Left renal cortex interstitium (tissue), 4 donors: Measurements from ENCODE around the gene CHRD. TPM values are rescaled to one million over a fixed set of nuclear protein-coding genes. Genes with fewer than 3 reads are reported as not detected.
"Not testable (repeated sequence)": the region's sequence is repeated elsewhere in the genome, so short reads cannot be mapped to it uniquely, and the experiment has no call there.

Experiments
- DNase-seq, 4 donors: peaks; one replicate each; pipeline ENCODE4 v3.0.0-alpha.2; 2013; ENCODE audit warnings: low read depth in 4 of 4, low spot score in 2 of 4, missing footprints in 1 of 4
- polyA plus RNA-seq, 4 donors: library from polyadenylated mRNA; unstranded; fragments of 120-200 nt; gene quantifications; one replicate each; pipeline ENCODE4 v1.2.1, GENCODE V29; 2013; ENCODE audit not compliant: insufficient read length in 4 of 4

CHRD gene
- polyA plus RNA-seq, 4 donors: 12.8 to 17.3 (median 14.1) TPM

DNA sequence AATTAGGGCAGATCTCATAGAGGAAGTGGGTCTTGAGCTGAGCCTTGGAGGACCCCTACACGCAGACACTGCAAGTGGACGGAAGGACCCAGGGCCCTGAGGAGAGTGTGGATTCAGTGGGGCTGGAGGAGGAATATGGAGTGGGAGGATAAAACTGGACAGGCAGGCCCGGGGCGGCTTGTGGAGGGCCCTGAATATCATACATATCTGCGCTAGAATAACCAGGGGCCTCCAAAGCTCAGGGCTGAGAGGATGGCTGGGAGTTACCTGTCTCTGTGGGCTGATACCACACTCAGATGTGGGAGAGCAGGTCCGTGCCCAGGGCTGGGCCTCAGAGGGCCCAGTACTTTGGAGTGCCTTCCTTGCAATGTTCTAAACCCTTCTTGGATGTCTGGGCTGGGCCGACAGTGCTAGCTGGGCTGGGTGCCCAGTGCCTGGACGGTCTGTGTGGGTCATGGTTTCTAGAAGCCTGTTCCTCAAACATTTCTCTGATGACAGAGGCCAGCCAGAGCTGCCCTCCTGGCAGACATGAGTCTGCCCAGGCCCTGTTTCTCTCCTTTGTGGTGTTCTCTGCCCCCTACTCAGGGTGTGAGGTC lies 29.6 kb downstream of the CHRD start:
- DNase-seq: no peak

DNA sequence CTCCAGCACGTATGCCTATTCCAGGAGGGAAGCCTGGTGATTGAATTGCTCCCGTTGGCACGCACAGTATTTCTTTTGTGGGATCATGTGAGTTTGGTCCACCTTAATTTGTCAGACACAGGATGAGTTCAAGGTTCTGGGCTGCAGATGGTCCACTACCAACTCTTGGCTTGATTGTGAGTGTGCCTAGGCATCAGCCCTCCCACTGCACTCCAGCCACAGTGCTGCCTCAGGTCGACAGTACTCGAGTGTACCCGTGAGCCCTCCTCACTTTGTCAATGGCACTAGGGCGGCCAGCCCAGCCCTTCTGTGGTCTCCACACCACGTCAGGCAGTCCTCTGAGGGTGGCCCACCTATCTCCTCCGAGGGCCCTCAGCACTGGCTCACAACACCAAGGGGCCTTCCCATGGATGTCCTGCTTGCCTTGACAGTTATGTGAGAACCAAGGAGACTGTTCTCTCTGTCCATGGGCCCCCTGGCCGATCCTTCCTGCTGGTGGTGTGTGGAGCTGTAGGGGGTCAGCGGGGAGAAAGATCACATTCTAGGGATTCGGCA lies 30.2 kb downstream of the CHRD start:
- DNase-seq: no peak

DNA sequence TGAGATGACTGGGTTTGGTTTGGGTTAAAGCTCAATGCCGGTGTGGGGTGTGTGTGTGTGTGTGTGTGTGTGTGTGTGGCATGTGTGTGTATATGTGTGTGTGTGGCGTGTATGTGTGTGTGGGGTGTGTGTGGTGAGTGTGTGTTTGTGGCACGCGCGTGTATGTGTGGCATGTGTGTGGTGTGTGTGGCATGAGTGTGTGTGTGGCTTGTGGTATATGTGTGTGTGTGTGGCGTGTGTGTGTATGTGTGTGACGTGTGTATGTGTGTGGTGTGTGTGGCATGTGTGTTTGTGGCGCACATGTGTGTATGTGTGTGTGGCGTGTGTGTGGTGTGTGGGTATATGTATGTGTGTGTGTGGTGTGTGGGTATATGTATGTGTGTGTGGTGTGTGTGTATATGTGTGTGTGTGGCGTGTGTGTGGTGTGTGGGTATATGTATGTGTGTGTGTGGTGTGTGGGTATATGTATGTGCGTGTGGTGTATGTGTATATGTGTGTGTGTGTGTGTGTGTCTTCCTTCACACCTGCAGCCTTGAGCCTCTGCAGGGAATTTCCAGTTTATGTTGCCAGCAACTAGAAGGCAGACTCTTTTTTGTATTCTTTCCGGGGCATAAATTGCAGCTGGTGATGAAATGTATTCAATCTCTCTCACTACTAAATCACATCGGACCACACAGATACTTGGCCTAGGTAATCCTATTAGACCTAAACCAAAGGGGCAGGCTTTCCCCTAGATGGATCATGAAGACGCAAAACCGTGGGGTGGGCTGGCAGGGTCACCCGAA lies 34.8 kb downstream of the CHRD start:
- DNase-seq: no peak

DNA sequence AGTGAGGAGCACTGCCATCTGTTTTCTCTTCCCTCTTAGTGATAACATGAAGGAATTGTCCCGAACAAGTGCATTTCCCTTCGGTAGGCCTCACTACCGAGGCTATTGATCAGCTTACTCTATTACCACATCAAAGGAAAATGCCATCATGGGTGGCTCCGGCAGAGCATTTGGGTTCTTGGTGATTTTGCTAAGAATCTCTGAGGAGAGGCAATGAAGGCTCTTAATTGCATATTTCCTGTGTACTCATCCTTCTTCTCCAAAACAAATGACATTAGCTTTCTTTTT lies 35.3 kb downstream of the CHRD start:
- no peak for DNase-seq

DNA sequence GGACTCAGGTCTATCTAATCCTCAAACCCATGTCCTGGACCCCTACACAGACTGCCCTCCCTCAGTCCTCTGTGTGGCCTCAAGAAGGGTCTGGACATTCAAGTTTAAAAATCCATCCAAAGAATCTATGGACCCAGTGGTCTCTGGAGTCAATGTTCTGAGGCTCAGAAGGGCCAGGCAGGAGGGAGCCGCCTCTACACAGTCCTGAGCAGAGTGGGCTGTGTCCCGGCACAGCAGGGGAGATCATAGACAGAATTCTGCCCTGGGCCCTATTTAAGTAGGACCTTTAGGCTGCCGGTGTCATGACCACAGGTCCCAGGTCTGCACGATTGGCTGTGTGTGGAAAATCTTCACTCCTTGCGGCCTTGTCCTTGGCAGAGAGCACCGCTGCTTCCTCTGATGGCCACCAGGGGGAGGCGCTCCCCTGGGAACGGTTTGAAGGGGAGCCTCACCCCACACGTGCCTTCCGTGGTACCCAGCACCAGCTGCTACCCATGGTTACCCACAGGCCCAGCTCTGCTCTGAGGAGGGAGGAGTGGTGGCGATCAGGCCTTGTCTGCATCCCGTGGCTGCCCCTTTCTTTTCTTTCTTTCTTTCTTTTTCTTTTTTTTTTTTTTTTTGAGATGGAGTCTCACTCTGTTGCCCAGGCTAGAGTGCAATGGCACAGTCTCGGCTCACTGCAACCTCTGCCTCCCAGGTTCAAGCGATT lies 37.9 kb downstream of the CHRD start:
- DNase-seq: peak in 2 of 4 donors; percentile 10 to 15

DNA sequence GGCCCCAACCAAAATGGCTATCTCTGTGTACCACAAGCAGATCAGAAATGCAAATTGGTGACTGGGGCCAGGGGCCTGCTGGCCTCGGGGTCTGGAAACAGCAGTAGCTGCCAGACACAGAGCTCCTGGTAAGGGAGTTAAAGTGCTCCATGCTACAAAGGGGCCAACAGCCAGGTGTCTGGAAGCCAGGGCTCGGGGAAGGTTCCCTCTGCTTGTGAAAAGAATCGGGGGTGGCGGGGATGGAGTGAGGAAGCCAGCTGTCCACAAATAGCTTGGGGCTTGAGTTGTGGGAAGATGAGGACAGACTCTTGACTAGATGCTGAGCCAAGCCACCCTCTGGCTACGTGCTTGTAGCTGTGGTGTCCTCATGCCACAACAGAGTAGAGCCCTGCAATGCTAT lies 39.3 kb downstream of the CHRD start:
- DNase-seq: no peak

DNA sequence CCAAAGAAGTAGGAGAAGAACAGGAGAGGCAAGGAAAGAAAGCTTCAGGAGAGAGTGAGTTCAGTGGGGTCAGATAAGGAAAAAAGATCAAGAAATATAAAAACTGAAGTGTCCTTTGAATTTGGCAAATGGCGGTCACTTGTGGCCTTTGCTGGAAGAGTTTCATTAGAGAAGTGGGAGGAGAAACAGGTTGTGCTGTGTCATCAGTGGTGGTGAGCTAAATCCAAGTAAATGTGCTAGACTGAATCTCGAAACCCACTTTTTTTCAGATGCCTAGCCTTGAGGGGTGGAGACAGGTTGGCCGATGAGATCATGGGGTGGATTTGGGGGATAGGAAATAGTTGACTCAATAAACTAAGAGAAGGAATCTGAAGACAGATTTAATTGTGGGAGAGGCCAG lies 43.7 kb downstream of the CHRD start:
- no peak for DNase-seq

DNA sequence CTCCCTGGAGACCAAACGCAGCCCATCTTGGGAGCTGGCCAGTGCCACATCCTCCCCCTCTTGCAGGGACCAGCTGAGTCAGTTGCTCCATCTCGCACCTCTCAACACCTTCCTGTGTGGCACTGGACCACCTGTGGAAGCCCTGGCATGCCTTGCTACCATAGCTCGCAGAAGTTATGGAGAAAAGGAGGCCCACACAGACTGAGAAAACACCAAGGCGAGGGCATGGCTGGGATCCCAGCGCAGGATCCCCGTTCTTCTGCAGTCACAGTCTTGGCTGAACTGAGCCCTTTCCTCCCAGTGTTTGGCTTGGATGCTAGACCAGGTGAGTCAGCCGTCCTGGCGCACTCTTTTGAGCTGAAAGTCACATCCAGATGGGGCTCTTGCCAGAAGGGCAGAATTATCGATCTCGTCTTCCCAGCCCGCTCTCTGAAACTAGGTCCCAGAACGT lies 46.9 kb downstream of the CHRD start:
- no peak for DNase-seq

DNA sequence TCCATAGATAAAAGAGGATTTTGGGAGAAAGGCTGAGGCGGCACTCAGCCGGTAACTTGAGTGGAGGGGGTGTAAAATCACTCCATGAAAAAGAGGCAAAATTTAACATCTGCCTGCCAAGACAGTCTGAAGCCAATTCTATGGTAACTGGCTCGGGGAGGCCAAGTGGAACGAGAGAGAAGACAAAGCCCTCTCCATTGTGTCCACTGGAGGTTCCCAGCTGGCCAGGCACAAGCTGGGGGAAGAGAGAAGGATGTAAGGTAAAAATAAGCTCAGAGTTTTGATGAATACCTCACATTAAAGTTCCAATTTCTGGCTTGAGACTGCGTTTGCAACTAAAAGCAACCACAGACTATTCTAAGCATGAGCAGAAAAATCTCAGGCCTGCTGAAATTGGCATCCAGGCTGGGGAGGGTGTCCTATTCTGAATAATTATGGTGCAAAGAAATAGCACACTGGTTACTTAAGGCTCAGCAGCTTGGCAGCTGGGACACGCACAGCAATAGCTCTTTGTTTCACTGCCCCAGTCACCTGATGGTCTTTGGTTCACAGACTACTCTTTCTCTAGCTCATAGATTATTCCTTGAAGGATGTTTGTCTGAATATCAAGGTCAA lies 48.8 kb downstream of the CHRD start:
- DNase-seq: no peak

DNA sequence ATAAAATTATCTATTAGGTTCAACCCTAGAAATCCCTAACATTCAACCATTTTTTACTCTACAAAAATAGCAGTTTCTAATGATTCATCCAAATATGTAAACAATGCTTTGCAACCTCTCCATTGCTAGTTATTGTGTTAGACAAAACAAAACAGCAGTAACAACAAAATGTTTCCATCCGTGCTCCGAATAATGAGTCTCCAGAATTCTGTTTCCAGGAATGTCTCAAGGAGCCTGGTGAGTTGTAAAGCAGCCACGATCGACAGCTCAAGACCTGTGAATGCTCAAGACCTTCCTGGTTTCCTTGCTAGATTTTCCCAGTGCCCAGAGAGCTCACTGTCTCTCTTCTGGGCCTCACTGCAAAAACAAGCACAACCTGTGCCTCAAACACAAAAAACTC lies 49.9 kb downstream of the CHRD start:
- DNase-seq: no peak

DNA sequence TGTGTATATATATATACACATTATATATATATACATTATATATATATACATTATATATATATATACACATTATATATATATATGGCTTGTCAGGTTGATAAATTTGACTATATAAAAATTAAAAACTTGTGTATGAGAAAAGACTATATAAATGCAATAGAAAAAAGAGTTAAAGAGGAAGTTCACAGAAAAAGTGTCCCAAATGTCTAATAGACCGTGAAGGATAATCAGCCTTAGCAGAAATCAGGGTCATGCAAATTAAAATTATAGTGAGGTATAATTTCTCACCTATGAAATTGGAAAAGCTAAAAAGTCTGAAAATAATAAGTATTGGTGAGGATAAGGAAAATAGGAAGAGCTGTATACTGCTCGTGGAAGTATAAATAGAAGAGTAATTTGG lies 51.1 kb downstream of the CHRD start:
- no peak for DNase-seq

DNA sequence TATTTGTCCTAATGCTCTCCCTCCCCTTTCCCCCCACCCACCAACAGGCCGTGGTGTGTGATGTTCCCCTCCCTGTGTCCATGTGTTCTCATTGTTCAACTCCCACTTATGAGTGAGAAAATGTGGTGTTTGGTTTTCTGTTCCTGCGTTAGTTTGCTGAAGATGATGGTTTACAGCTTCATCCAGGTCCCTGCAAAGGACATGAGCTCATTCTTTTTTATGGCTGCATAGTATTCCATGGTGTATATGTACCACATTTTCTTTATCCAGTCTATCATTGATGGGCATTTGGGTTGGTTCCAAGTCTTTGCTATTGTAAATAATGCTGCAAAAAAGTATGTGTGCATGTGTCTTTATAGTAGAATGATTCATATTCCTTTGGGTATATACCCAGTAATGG lies 53.3 kb downstream of the CHRD start:
- not testable (repeated sequence) for DNase-seq

DNA sequence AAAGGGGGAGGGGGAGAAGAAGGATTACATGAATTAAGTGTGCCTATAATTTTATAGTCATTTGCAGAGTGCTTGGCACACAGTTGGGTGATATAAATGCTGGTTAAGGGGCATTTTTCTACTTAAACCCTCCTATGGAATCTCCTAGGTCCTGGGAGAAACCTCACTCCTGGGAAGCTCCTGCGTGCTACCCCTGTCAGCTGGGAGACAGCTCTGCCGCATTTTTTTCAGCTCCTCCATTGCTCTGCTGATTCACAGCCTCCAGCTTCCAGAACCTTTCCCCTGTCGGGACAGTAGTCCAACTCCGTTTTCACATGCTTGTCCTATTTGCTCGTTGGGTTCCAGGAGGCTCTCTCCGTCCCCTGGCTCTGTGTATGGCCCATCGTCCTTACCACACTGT lies 59.2 kb downstream of the CHRD start:
- no peak for DNase-seq

Other genes with a start within 250 kb of the CHRD start
- gene EIF2B5, start 244.7 kb upstream of the CHRD start, polyA plus RNA-seq: 10 to 100 TPM; 42.7 to 57.6 (median 52.9) TPM
- gene DVL3, start 224.7 kb upstream of the CHRD start, polyA plus RNA-seq: 100 to 1,000 TPM in 1 of 4 donors, 10 to 100 TPM in 3; 61.3 to 108 (median 82.1) TPM
- 100 to 1,000 TPM; 337 to 397 (median 345) TPM for gene AP2M1, start 205.2 kb upstream of the CHRD start, polyA plus RNA-seq
- 10 to 100 TPM; 52.0 to 70.9 (median 65.5) TPM for gene ABCF3, start 193.9 kb upstream of the CHRD start, polyA plus RNA-seq
- gene VWA5B2, start 150.5 kb upstream of the CHRD start, polyA plus RNA-seq: 1 to 10 TPM; 1.8 to 2.8 (median 2.2) TPM
- 10 to 100 TPM; 29.1 to 40.4 (median 34.3) TPM for gene ALG3, start 131.1 kb upstream of the CHRD start, polyA plus RNA-seq
- gene EEF1AKMT4, start 130.4 kb upstream of the CHRD start, polyA plus RNA-seq: 1 to 10 TPM; 2.3 to 3.8 (median 2.8) TPM
- gene CAMK2N2, start 118.5 kb upstream of the CHRD start, polyA plus RNA-seq: under 1 TPM; 0.13 to 0.36 (median 0.22) TPM
- gene ECE2, start 104.0 kb upstream of the CHRD start, polyA plus RNA-seq: under 1 TPM in 2 of 4 donors, not detected in 2; 0.08 to 0.14 TPM
- gene PSMD2, start 80.8 kb upstream of the CHRD start, polyA plus RNA-seq: 100 to 1,000 TPM; 211 to 228 (median 220) TPM
- 100 to 1,000 TPM; 161 to 227 (median 197) TPM for gene EIF4G1, start 65.4 kb upstream of the CHRD start, polyA plus RNA-seq
- gene FAM131A, start 42.5 kb upstream of the CHRD start, polyA plus RNA-seq: 10 to 100 TPM in 3 of 4 donors, 1 to 10 TPM in 1; 9.7 to 15.8 (median 13.0) TPM
- gene CLCN2, start 18.4 kb upstream of the CHRD start, polyA plus RNA-seq: 10 to 100 TPM; 10.2 to 16.3 (median 13.3) TPM
- gene POLR2H, start 18.3 kb upstream of the CHRD start, polyA plus RNA-seq: 100 to 1,000 TPM in 2 of 4 donors, 10 to 100 TPM in 2; 81.9 to 120 (median 101) TPM
- 1 to 10 TPM; 2.0 to 2.7 (median 2.5) TPM for gene THPO, start 1.8 kb upstream of the CHRD start, polyA plus RNA-seq
- 10 to 100 TPM; 25.5 to 32.1 (median 28.7) TPM for gene EPHB3, start 181.7 kb downstream of the CHRD start, polyA plus RNA-seq